ENCODE results near the gene SPECC1. TPM values are rescaled to one million over a fixed set of nuclear protein-coding genes. Genes with fewer than 3 reads are reported as not detected.

Gene SPECC1
- polyA plus RNA-seq, 3 donors = 36.0 to 58.4 (median 50.5) TPM

DNA sequence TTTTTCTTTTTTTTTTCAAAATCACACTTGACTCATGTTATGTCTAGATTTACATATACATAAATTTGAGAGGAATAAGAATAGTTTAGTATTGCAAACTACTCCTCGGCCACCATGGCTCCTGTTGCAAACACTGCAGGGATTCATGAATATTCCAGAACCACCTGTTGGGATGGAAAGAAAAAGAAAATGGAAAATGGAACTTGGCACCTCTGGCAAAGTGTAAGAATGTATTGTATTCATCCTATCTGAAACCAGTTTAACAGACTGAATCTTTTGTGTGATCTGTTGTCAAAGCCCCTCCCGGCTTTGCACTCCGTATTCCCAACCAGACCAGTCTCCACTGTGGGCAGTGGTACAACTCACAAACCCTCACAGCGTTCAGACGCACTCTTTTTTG is 124.4 kb downstream of the SPECC1 start:
- Histone ChIP-seq H4K20me1 (ENCODE audit: insufficient read depth, low read length) (peaks cover 37% of the 10 kb centered on the region), H3K4me1 (ENCODE audit: control insufficient read depth in 1 of 2, insufficient read depth in 2 of 2, low read length in 2 of 2) (no peaks in the 10 kb centered on the region), H3K27me3 (ENCODE audit: control insufficient read depth in 2 of 2, insufficient read depth in 2 of 2, low read length in 2 of 2) (no peaks in the 10 kb centered on the region), H3K9ac (ENCODE audit: insufficient read depth, low read length, poor library complexity, severe bottlenecking) (no peak overlapping the region), H2AFZ (ENCODE audit: insufficient read depth, low read depth, low read length, poor library complexity, severe bottlenecking) (no peak overlapping the region), H3K36me3 (replicated peaks in 1 of 2; ENCODE audit: control insufficient read depth in 1 of 2, insufficient read depth in 2 of 2, low read length in 2 of 2) (peaks cover 45 to 91% of the 10 kb centered on the region in 2 donors), H3K9me3 (replicated peaks in 1 of 2; ENCODE audit: control insufficient read depth in 1 of 2, insufficient read depth in 1 of 2, low read length in 2 of 2) (peaks cover 0 to 8% of the 10 kb centered on the region in 2 donors), H3K79me2 (ENCODE audit: insufficient read depth, low read length) (peaks cover 38% of the 10 kb centered on the region), H3K4me2 (replicated peaks; ENCODE audit: extremely low read depth, low read length, poor library complexity, severe bottlenecking) (no peak overlapping the region), H3K4me3 (replicated peaks in 1 of 3; ENCODE audit: low read depth in 2 of 3, low read length in 3 of 3) (no peak overlapping the region), H3K27ac (ENCODE audit: low read depth in 1 of 2, low read length in 2 of 2) (no peak overlapping the region)
- Mint-ChIP-seq H3K9me3 (peaks cover 4 to 19% (median 8%) of the 10 kb centered on the region in 7 donors), H3K4me3 (no peak overlapping the region), H3K36me3 (peaks cover 66 to 90% of the 10 kb centered on the region in 2 donors), H3K27ac (no peak overlapping the region), H3K27me3 (ENCODE audit: low read depth in 3 of 3) (peaks cover 0 to 2% (median 1%) of the 10 kb centered on the region in 3 donors), H3K4me1 (no peaks in the 10 kb centered on the region)
- WGBS (ENCODE audit: insufficient coverage) = no CpG with 5 or more reads among the region's 5 CpGs
- intact Hi-C loops (cut with micrococcal nuclease) = no loop called here
- TF ChIP-seq, protein P1, sequence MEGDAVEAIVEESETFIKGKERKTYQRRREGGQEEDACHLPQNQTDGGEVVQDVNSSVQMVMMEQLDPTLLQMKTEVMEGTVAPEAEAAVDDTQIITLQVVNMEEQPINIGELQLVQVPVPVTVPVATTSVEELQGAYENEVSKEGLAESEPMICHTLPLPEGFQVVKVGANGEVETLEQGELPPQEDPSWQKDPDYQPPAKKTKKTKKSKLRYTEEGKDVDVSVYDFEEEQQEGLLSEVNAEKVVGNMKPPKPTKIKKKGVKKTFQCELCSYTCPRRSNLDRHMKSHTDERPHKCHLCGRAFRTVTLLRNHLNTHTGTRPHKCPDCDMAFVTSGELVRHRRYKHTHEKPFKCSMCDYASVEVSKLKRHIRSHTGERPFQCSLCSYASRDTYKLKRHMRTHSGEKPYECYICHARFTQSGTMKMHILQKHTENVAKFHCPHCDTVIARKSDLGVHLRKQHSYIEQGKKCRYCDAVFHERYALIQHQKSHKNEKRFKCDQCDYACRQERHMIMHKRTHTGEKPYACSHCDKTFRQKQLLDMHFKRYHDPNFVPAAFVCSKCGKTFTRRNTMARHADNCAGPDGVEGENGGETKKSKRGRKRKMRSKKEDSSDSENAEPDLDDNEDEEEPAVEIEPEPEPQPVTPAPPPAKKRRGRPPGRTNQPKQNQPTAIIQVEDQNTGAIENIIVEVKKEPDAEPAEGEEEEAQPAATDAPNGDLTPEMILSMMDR (IDR thresholded peaks at IDR 0.05) = no peak
- no peak for DNase-seq

DNA sequence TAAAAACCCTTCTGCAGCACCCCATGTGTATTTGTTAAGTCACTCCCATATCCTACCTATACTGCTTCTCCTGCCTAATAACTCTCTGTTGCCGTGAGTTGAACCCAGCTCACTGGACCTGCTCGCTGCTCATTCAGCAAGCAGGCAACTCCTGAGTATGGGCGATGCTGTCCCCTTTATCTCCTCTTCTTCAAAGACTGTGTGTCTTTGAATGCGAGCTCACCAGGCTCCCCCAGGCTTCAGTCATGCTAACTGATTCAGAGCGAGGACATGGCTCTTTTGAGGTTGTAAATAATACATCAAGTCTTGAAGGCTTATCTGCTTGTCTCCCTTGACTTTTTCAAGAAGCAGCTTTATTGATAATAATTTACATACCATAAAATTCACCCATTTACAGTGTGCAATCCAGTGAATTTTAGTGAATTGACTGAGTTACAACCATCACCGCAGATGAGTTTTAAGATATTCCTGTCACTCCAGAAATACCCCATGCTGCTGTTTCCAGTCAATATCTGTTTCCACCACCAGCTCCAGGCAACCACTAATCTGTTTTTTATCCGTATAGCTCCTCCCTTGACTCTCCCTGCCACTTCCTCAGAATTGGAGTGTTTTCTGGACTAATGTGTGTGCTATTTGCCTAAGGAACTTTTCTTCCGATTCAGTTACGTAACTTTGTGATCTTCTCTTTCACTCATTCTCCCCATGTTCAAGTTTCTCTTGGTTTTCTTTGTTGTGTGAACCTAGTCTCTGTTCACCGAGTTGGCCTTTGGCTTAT is 132.2 kb downstream of the SPECC1 start:
- intact Hi-C loops (cut with micrococcal nuclease) = no loop called here
- no peaks in the 10 kb centered on the region for H3K27me3 Mint-ChIP-seq (ENCODE audit: low read depth in 3 of 3)
- no peak overlapping the region for H3K9ac ChIP-seq (ENCODE audit: insufficient read depth, low read length, poor library complexity, severe bottlenecking)
- no peak for DNase-seq
- H3K36me3 Mint-ChIP-seq = peaks cover 58 to 74% of the 10 kb centered on the region in 2 donors
- peaks cover 76% of the 10 kb centered on the region for H4K20me1 ChIP-seq (ENCODE audit: insufficient read depth, low read length)
- no peak overlapping the region for H3K4me3 Mint-ChIP-seq
- no peaks in the 10 kb centered on the region for H3K9me3 ChIP-seq (replicated peaks in 1 of 2; ENCODE audit: control insufficient read depth in 1 of 2, insufficient read depth in 1 of 2, low read length in 2 of 2)
- no peaks in the 10 kb centered on the region for H3K4me1 Mint-ChIP-seq
- no peak overlapping the region for H3K27ac ChIP-seq (ENCODE audit: low read depth in 1 of 2, low read length in 2 of 2)
- no peak overlapping the region for H3K4me2 ChIP-seq (replicated peaks; ENCODE audit: extremely low read depth, low read length, poor library complexity, severe bottlenecking)
- H3K27me3 ChIP-seq (ENCODE audit: control insufficient read depth in 2 of 2, insufficient read depth in 2 of 2, low read length in 2 of 2) = no peaks in the 10 kb centered on the region
- H3K27ac Mint-ChIP-seq = peak overlapping the region in 4 of 7 donors; percentile 1 to 73 (median 37)
- H3K9me3 Mint-ChIP-seq = no peaks in the 10 kb centered on the region
- no peak overlapping the region for H2AFZ ChIP-seq (ENCODE audit: insufficient read depth, low read depth, low read length, poor library complexity, severe bottlenecking)
- H3K36me3 ChIP-seq (replicated peaks in 1 of 2; ENCODE audit: control insufficient read depth in 1 of 2, insufficient read depth in 2 of 2, low read length in 2 of 2) = peaks cover 29 to 84% of the 10 kb centered on the region in 2 donors
- no peak overlapping the region for H3K4me3 ChIP-seq (replicated peaks in 1 of 3; ENCODE audit: low read depth in 2 of 3, low read length in 3 of 3)
- WGBS (ENCODE audit: insufficient coverage) = 100% methylated on average over 3 of the region's 10 CpGs
- H3K4me1 ChIP-seq (ENCODE audit: control insufficient read depth in 1 of 2, insufficient read depth in 2 of 2, low read length in 2 of 2) = no peaks in the 10 kb centered on the region
- H3K79me2 ChIP-seq (ENCODE audit: insufficient read depth, low read length) = peaks cover 58% of the 10 kb centered on the region
- TF ChIP-seq, protein P1 (IDR thresholded peaks at IDR 0.05) = no peak
